Naive thymus-derived CD4-positive, alpha-beta T cell (primary cell): Measurements from ENCODE around the gene MAPK8IP1. TPM values are rescaled to one million over a fixed set of nuclear protein-coding genes. Genes with fewer than 3 reads are reported as not detected.
A peak's percentile ranks its signal among the peaks of the same experiment; 100 is the strongest.
"Not testable (repeated sequence)": the region's sequence is repeated elsewhere in the genome, so short reads cannot be mapped to it uniquely, and the experiment has no call there.

Source experiments
- ATAC-seq: fragments of 150-1000 bp; cut with Tn5 transposase; 2 replicates; pipeline ENCODE4 v1.10.0; 2021; ENCODE audit warnings: mild to moderate bottlenecking, moderate library complexity
- CTCF ChIA-PET: fragments of 350-600 bp; sonication (Branson Sonifier 250); formaldehyde crosslinking; loops from one replicate; lab custom pipeline; 2021; ENCODE audit warnings: antibody characterized with exemption; lab: Charles Lee
- POLR2A ChIA-PET: fragments of 350-600 bp; sonication (Branson Sonifier 250); formaldehyde crosslinking; loops from one replicate; lab custom pipeline; 2021; ENCODE audit warnings: antibody characterized with exemption, inconsistent platforms; lab: Charles Lee
- DNase-seq, 9 donors: peaks; one replicate each; pipeline versions ENCODE4 v3.0.0 to v3.0.0-alpha.2; 2020 to 2022; ENCODE audit warnings: mixed read lengths in 1 of 9
- H3K27ac ChIP-seq: one replicate; pipeline ENCODE4 v1.7.0; 2013; ENCODE audit warnings: mild to moderate bottlenecking, low read depth, low read length, moderate library complexity
- H3K27me3 ChIP-seq, 2 donors: one replicate each; pipeline ENCODE4 v1.7.0; 2013; ENCODE audit warnings: low read length in 2 of 2, mild to moderate bottlenecking in 2 of 2, moderate library complexity in 2 of 2; ENCODE audit not compliant: control insufficient read depth in 2 of 2, insufficient read depth in 2 of 2
- H3K36me3 ChIP-seq, 3 experiments: 1 replicate in 2 of 3; 2 replicates in 1 of 3; pipeline ENCODE4 v1.7.0; 2013; ENCODE audit warnings: low read length in 3 of 3, mild to moderate bottlenecking in 3 of 3, moderate library complexity in 1 of 3; ENCODE audit not compliant: insufficient read depth in 3 of 3, control insufficient read depth in 2 of 3
- H3K4me1 ChIP-seq, 2 donors: one replicate each; pipeline ENCODE4 v1.7.0; 2013; ENCODE audit warnings: low read length in 2 of 2, mild to moderate bottlenecking in 2 of 2, moderate library complexity in 1 of 2; ENCODE audit not compliant: control insufficient read depth in 2 of 2, insufficient read depth in 2 of 2
- H3K4me3 ChIP-seq: 2 replicates; pipeline ENCODE4 v1.7.0; 2013; ENCODE audit warnings: mild to moderate bottlenecking, low read length
- H3K9me3 ChIP-seq, 3 experiments: 1 replicate in 2 of 3; 2 replicates in 1 of 3; pipeline ENCODE4 v1.7.0; 2013; ENCODE audit warnings: low read length in 3 of 3; ENCODE audit not compliant: control insufficient read depth in 2 of 3
- H3K27ac Mint-ChIP-seq, 9 donors: one replicate each; pipeline ENCODE4 v1.8.0; 2020 to 2022; ENCODE audit warnings: mixed read lengths in 9 of 9, mild to moderate bottlenecking in 8 of 9, moderate library complexity in 5 of 9, inconsistent platforms in 2 of 9
- H3K27me3 Mint-ChIP-seq, 5 donors: one replicate each; pipeline ENCODE4 v1.8.0; 2021 to 2022; ENCODE audit warnings: mixed read lengths in 5 of 5, mild to moderate bottlenecking in 1 of 5
- H3K36me3 Mint-ChIP-seq, 5 donors: one replicate each; pipeline ENCODE4 v1.8.0; 2020 to 2022; ENCODE audit warnings: mixed read lengths in 5 of 5, mild to moderate bottlenecking in 3 of 5, inconsistent platforms in 1 of 5
- H3K4me1 Mint-ChIP-seq, 7 donors: one replicate each; pipeline ENCODE4 v1.8.0; 2020 to 2022; ENCODE audit warnings: mixed read lengths in 7 of 7, mild to moderate bottlenecking in 3 of 7, inconsistent platforms in 1 of 7
- H3K4me3 Mint-ChIP-seq, 10 donors: one replicate each; pipeline ENCODE4 v1.8.0; 2020 to 2022; ENCODE audit warnings: mild to moderate bottlenecking in 10 of 10, mixed read lengths in 10 of 10, moderate library complexity in 6 of 10, inconsistent platforms in 2 of 10
- H3K9me3 Mint-ChIP-seq, 11 donors: one replicate each; pipeline ENCODE4 v1.8.0; 2020 to 2022; ENCODE audit warnings: mixed read lengths in 11 of 11, mild to moderate bottlenecking in 4 of 11, inconsistent platforms in 1 of 11, moderate library complexity in 1 of 11
- intact Hi-C, 2 donors: fragments of 100-400 bp; cut with micrococcal nuclease; formaldehyde crosslinking; loops; one replicate each; pipeline ENCODE4 v1.15.1; 2023
- polyA plus RNA-seq, 2 donors: library from polyadenylated mRNA; unstranded; fragments of 300-500 nt; fragmentation: Illumina TruSeq; gene quantifications; one replicate each; pipeline ENCODE4 v1.2.3, GENCODE V29; 2021
- total RNA-seq, 6 experiments: library from RNA in 5 of 6; stranded (reverse) in 5 of 6; gene quantifications; 1 replicate in 5 of 6; 2 replicates in 1 of 6; pipeline ENCODE4 v1.2.3 and lab custom pipeline; 2021 to 2026

MAPK8IP1 gene
- total and polyA plus RNA-seq, 7 experiments from 2014 or later, result 0.65 to 7.0 (median 0.92) TPM; not detected in 2

GRCh38 chr11:45904309-45904915 lies 19.0 kb downstream of the MAPK8IP1 start:
- POLR2A ChIA-PET, result no interaction called here
- peaks cover 1 to 3% of the 10 kb centered on the region in 2 donors for H3K4me1 ChIP-seq
- Mint-ChIP-seq H3K9me3 (peaks cover 0 to 2% (median 0%) of the 10 kb centered on the region in 11 donors), H3K36me3 (no peaks in the 10 kb centered on the region), H3K27me3 (peaks cover 6 to 20% (median 8%) of the 10 kb centered on the region in 5 donors), H3K4me3 (no peak overlapping the region), H3K27ac (no peak overlapping the region), H3K4me1 (peaks cover 0 to 14% (median 3%) of the 10 kb centered on the region in 7 donors)
- H3K27ac ChIP-seq, result no peak overlapping the region
- intact Hi-C loops, result no loop called here
- H3K4me3 ChIP-seq, result no peak overlapping the region
- ATAC-seq (no peak), DNase-seq (no peak)
- no peaks in the 10 kb centered on the region for H3K27me3 ChIP-seq
- no peaks in the 10 kb centered on the region for H3K9me3 ChIP-seq
- H3K36me3 ChIP-seq, result peaks cover 0 to 5% (median 0%) of the 10 kb centered on the region in 3 experiments
- CTCF ChIA-PET, result no interaction called here

- H3K4me1 Mint-ChIP-seq, result peaks cover 0 to 14% (median 3%) of the 10 kb centered on the region in 7 donors
- H3K9me3 ChIP-seq, result no peaks in the 10 kb centered on the region
- peaks cover 0 to 12% (median 0%) of the 10 kb centered on the region in 3 experiments for H3K36me3 ChIP-seq
- no peaks in the 10 kb centered on the region for H3K4me1 ChIP-seq
- POLR2A ChIA-PET, result no interaction called here
- no peak overlapping the region for H3K4me3 ChIP-seq
- CTCF ChIA-PET, result no interaction called here
- H3K36me3 Mint-ChIP-seq, result no peaks in the 10 kb centered on the region
- H3K27ac Mint-ChIP-seq, result no peak overlapping the region
- peaks cover 0 to 2% (median 0%) of the 10 kb centered on the region in 11 donors for H3K9me3 Mint-ChIP-seq
- no peak for DNase-seq
- intact Hi-C loops, result no loop called here
- no peaks in the 10 kb centered on the region for H3K27me3 ChIP-seq
- no peak overlapping the region for H3K27ac ChIP-seq
- H3K4me3 Mint-ChIP-seq, result no peak overlapping the region
- H3K27me3 Mint-ChIP-seq, result peaks cover 6 to 16% (median 8%) of the 10 kb centered on the region in 5 donors
- ATAC-seq, result no peak
Measured at GRCh38 chr11:45905095-45905494, 19.6 kb downstream of the MAPK8IP1 start.

- DNase-seq, H3K4me3 ChIP-seq, intact Hi-C loops, H3K27me3 ChIP-seq, CTCF ChIA-PET, H3K27ac ChIP-seq, H3K4me1 ChIP-seq, H3K9me3 Mint-ChIP-seq, H3K9me3 ChIP-seq, H3K27ac Mint-ChIP-seq, H3K36me3 Mint-ChIP-seq, ATAC-seq, POLR2A ChIA-PET, H3K4me3 Mint-ChIP-seq: not testable (repeated sequence)
- H3K27me3 Mint-ChIP-seq, result peaks cover 3 to 14% (median 6%) of the 10 kb centered on the region in 5 donors
- peaks cover 0 to 14% (median 3%) of the 10 kb centered on the region in 7 donors for H3K4me1 Mint-ChIP-seq
- H3K36me3 ChIP-seq, result peaks cover 0 to 17% (median 0%) of the 10 kb centered on the region in 3 experiments
Measured at GRCh38 chr11:45905576-45905975, 20.1 kb downstream of the MAPK8IP1 start.

- no peak overlapping the region for H3K4me3 ChIP-seq
- intact Hi-C loops, result no loop called here
- DNase-seq (no peak), ATAC-seq (peak; percentile 44)
- H3K9me3 ChIP-seq, result no peaks in the 10 kb centered on the region
- Mint-ChIP-seq H3K9me3 (no peaks in the 10 kb centered on the region), H3K4me1 (peaks cover 0 to 14% (median 3%) of the 10 kb centered on the region in 7 donors), H3K27ac (peak overlapping the region in 1 of 9 donors; percentile 77), H3K4me3 (no peak overlapping the region), H3K27me3 (peaks cover 0 to 8% (median 0%) of the 10 kb centered on the region in 5 donors), H3K36me3 (peaks cover 0 to 3% (median under 1%) of the 10 kb centered on the region in 5 donors)
- POLR2A ChIA-PET, result no interaction called here
- H3K4me1 ChIP-seq, result no peaks in the 10 kb centered on the region
- H3K27ac ChIP-seq, result no peak overlapping the region
- CTCF ChIA-PET, result no interaction called here
- no peaks in the 10 kb centered on the region for H3K27me3 ChIP-seq
- peaks cover 0 to 23% (median 0%) of the 10 kb centered on the region in 3 experiments for H3K36me3 ChIP-seq
Measured at GRCh38 chr11:45906096-45906682, 20.7 kb downstream of the MAPK8IP1 start.

- H3K27me3 ChIP-seq, result no peaks in the 10 kb centered on the region
- H3K9me3 Mint-ChIP-seq, result no peaks in the 10 kb centered on the region
- H3K4me1 Mint-ChIP-seq, result peaks cover 0 to 14% (median 3%) of the 10 kb centered on the region in 7 donors
- intact Hi-C loops, result no loop called here
- no peak within 1 kb of the TSS for H3K4me3 ChIP-seq
- H3K4me3 Mint-ChIP-seq, result no peak within 1 kb of the TSS
- no peaks in the 10 kb centered on the region for H3K9me3 ChIP-seq
- peak within 1 kb of the TSS in 1 of 9 donors; percentile 77 for H3K27ac Mint-ChIP-seq
- H3K36me3 Mint-ChIP-seq, result peaks cover 0 to 5% (median 3%) of the 10 kb centered on the region in 5 donors
- ATAC-seq (no peak), DNase-seq (no peak)
- POLR2A ChIA-PET, result no interaction called here
- peaks cover 0 to 28% (median 0%) of the 10 kb centered on the region in 3 experiments for H3K36me3 ChIP-seq
- CTCF ChIA-PET, result no interaction called here
- H3K27ac ChIP-seq, result no peak within 1 kb of the TSS
- H3K27me3 Mint-ChIP-seq, result no peaks in the 10 kb centered on the region
- no peaks in the 10 kb centered on the region for H3K4me1 ChIP-seq
Measured at GRCh38 chr11:45906965-45907611, 21.6 kb downstream of the MAPK8IP1 start, which contains the start of gene FREY1. TSS of gene FREY1 (minus strand) at chr11:45907271. CDS start at chr11:45907245, 26 bp downstream.

- Mint-ChIP-seq H3K4me3 (no peak overlapping the region), H3K36me3 (peaks cover 0 to 5% (median 3%) of the 10 kb centered on the region in 5 donors), H3K9me3 (no peaks in the 10 kb centered on the region), H3K4me1 (peaks cover 0 to 14% (median 3%) of the 10 kb centered on the region in 7 donors), H3K27me3 (no peaks in the 10 kb centered on the region), H3K27ac (no peak overlapping the region)
- Histone ChIP-seq H3K27me3 (no peaks in the 10 kb centered on the region), H3K27ac (no peak overlapping the region), H3K4me3 (no peak overlapping the region), H3K4me1 (no peaks in the 10 kb centered on the region), H3K36me3 (peaks cover 0 to 32% (median 0%) of the 10 kb centered on the region in 3 experiments), H3K9me3 (no peaks in the 10 kb centered on the region)
- ChIA-PET CTCF (no interaction called here), POLR2A (interaction anchor here (1.0 kb wide), 1 partner anchor 9 kb away, joined by 4 read pairs; no protein-coding TSS in a partner anchor)
- no peak for DNase-seq
- no peak for ATAC-seq
- intact Hi-C loops, result no loop called here
Measured at GRCh38 chr11:45907911-45908370, 22.5 kb downstream of the MAPK8IP1 start.
